SW 1271 (cell line): ENCODE measurements around the gene GALNT15.
A peak's percentile ranks its signal among the peaks of the same experiment; 100 is the strongest.

ENCODE experiments used
- DNase-seq, 2 experiments: peaks; one replicate each; lab custom pipeline; 2025; lab: John Stamatoyannopoulos, UW

GALNT15 gene

GRCh38 chr3:16231983-16232382, 57.5 kb downstream of the GALNT15 start:
- no peak for DNase-seq

- no peak for DNase-seq
Measured at GRCh38 chr3:16233806-16234205, 59.3 kb downstream of the GALNT15 start.

DNA sequence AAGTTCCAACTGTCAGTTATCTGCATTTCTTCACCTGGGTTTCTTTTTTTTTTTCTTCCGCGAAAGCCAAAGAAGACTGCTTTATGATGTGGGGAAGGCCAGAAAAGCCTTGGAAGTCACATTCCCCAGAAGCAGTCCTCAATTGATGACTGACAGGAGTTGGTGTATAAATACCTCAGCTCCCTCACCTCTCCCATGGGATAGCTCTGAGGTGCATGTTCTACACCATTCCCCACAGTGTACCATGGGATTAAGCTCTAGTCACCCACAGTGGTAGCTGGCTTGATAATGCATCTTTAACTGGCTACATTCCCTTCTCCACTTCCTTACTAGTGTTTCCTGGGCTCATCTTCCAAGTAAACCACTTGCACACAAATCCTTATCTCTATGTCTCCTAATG, 59.8 kb downstream of the GALNT15 start:
- no peak for DNase-seq

- no peak for DNase-seq
Measured at GRCh38 chr3:16236030-16236639, 61.7 kb downstream of the GALNT15 start.

DNA sequence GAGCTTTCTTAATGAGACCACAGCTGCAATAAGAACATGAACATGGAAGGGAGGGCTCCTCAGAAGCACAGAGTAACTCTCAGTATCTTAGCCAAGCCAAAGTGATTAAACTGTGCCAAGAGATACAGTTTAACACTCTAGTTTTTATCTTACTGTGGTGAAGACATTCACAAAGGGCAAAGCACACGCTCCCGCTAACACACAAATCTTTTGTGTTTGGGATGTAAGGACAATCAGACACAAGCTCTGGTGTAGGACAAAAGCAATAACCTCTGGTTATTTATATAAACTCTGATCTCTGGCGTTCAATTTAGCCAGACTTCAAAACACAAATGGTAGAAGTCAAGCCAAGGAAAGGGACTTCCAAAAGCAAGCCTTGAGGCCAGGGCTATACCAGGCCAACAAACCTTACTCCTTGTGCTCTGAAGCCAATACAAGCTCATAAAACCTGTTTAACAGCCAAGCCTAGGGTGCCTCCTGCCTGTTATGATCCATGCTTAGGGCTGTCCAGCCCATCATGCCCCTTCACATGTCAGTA, 62.4 kb downstream of the GALNT15 start:
- DNase-seq = no peak

DNA sequence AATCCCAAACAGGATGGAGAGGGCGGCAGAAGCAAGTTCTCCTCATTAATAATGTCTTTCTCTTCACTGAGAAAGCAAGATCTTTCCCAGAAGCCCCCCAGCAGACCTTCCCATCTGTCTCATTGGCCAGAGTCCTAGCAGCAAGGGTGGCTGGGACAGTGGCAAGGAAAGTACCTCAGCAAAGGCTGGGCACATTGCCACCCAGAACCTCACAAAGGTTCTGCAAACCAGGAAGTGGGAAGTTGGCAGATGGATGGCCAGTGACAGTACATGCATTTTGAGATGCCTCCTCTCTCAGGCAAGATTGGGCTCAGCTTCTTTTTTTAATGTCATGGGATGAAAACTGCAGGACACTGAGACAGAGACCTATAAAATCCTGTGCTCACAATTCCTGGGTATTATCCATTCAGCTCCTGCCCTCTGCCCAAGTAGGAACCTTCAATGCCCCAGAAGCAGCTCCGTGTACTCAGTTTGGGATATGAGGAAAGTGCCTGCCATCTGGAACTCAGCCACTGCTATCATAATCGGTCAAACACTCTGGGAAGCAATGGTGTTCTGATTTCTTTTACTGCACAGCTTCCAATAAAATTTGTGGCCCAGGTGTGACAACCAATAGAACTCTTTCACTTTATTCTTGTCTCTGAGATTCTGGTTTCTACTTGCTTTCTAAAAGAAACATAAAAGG, 64.7 kb downstream of the GALNT15 start:
- DNase-seq = no peak

- DNase-seq = no peak
Measured at GRCh38 chr3:16239780-16240179, 65.3 kb downstream of the GALNT15 start.

GRCh38 chr3:16240229-16241023, 65.9 kb downstream of the GALNT15 start:
- peak in 1 of 2 experiments; percentile 25 for DNase-seq

DNA sequence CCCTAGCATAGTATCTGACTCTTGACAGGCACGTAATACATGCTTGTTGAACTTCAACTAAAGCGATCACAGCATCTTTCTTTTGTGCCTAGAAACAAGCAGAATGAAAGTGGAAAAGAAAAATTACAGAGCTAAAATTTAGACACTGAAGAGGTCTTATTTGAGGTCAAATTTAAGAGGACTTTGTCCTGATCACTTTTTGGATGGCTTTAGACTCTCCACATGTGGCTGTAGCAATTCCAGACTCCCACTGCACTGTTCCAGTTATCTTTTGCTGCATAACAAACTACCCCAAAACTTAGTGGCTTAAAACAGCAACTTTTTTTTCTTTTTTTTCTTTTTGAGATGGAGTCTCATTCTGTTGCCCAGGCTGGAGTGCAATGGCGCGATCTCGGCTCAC, 66.7 kb downstream of the GALNT15 start:
- no peak for DNase-seq

DNA sequence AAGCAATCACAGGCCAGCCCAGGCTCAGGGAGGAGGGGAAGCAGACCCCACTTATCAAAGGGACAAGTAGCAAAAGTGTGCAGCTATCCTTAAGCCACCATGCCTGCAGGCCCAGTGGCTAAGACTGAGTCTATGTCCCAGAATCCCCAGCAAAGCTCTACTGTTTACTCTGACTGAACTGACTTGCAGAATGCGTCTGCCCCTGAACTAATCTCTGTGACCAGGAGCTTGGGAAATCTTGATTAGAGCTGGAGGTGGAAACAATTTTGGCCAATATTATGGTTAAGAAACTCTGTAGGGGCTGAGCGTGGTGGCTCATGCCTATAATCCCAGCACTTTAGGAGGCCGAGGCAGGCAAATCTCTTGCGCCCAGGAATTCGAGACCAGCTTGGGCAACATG, 67.7 kb downstream of the GALNT15 start:
- DNase-seq = no peak

GRCh38 chr3:16243706-16244490, 69.4 kb downstream of the GALNT15 start:
- no peak for DNase-seq

DNA sequence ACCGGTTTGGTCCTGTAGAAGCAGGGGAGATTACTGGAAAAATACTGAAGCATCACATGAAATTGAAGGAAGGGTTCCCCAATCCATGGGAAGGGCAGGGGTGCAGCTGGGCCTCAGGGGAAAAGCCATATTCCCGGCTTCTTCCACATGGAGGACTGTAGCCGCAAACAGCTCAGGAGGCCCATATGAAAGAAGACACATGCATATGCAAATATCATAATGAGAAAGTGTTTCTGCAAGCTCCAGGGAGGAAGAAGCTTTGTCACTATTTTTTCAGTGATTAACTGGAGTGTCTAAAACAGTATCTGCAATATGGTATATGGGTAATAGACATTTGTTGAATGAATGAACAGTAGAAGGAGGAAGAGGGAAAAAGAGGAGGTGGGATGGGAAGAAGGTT, 71.1 kb downstream of the GALNT15 start:
- DNase-seq = no peak

GRCh38 chr3:16247282-16248061, 73.0 kb downstream of the GALNT15 start:
- DNase-seq = peak; percentile 27 to 75

- DNase-seq = no peak
Measured at GRCh38 chr3:16248556-16248955, 74.1 kb downstream of the GALNT15 start.

DNA sequence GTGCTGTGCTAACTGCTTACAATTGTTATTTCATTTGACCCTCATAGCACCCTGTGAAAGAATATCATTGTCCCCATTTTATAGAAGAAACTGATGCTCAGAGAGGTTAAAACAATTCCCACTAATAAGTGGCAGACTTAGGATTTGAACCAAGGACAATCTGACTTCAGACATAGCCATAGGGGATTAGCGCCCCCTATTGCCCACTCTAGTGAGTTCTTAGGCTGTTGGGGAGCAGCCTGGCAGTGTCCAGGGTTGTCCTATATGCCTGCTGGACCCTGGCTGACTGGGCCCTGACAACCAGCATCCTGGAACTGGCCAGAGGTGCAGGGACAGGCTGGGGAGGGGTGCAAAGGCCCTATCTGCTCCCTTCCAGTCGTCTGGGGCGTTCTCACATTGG, 74.9 kb downstream of the GALNT15 start:
- peak in 1 of 2 experiments; percentile 49 for DNase-seq

DNA sequence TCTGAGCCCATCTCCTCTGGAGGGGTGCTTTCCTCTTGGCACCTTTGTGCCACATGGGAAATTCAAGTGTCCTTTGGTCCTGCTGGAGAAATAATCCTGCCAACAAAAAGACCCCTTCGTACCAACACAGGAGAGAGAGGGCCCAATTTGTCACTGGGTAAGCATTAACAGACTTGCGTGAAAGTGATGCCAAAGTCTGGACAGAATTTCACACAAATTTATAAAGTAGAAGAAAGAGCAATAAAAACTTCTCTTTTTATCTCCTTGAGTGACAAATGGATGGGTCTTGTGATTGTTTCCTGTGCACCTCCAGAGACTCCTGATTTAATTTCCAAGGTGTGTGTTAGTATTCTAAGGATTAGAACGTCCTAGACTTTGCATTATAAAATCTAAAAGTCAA, 75.4 kb downstream of the GALNT15 start:
- no peak for DNase-seq

DNA sequence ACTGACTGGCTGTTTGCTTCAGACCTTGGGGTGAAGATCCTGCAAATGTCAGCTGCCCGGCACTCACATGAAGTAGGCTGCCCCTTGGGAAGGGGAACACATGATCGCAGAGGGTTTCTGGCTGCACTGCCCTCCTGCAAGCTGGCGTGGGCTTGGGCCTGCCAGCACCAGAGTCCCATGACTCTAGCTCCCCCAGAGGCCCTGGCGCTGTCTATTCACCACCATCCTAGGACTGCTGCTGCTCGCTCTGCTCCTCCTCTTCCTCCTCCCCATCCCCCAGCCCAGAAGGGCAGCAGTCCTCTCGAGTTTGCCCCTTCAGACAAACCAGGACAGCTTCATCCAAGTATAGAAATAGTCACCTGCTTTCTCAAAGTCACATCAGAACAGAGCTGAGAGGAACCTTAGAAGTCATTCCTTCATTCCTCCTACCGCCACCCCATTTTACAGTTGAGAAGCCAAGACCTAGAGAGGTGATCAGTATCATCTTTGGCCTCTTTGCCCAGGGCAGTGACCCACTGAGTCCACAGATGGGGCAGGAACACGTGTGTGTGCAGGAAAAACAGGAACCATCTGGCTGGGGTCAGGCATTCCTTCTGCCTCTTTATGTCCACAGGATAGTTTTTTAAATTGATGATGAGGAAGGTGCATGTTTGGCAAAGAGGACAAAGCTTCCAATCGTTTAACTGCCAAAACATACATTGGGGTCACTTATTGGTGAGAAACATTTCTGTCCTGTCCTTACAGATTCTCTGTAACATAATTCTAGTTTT, 77.0 kb downstream of the GALNT15 start:
- no peak for DNase-seq

- DNase-seq = no peak
Measured at GRCh38 chr3:16252243-16252978, 77.9 kb downstream of the GALNT15 start.

DNA sequence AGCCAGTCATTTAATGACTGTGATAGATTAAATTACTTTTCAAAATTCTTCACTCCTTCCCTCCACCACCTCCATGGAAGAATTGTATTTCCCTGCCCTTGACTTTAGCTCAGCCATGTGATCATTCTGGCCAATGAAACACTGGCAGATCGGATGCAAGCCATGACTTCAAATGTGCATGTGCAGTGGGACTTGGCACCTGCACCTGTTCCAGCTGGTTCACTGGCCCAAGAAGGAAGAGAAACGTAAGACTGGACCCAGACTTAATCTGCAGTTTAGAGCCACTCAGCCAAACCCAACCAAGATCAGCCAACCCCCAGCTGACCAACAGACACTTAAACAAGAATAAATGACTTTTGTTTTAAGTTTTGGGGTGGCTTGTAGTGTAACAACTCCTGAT, 78.5 kb downstream of the GALNT15 start:
- DNase-seq = no peak

DNA sequence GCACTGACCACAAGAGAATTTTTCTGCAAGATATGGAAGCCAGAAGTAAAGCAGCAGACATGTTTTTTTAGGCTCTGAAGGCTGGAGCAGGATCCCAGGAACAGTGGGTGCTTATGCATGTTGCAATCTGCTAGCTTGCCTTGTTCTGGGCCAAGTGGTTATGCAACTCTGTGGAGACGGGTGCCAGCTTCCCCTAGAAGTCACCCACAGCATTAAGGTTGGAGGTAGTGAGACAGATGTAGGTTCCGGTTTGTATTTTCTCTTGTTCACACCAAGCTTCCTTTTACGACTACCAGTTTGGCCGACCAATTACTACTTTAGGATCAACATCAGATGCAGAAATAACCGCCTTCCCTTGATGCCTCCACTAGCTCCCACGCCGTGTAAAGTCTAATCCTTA, 79.1 kb downstream of the GALNT15 start:
- DNase-seq = no peak
